Tibial nerve (tissue), 3 donors: Measurements from ENCODE around the gene HTR5A.

ENCODE experiments used
- POLR2A ChIP-seq, 2 donors: fragments of 450-650 bp; IDR thresholded peaks; one replicate each; pipeline ENCODE4 v1.6.1; 2017; ENCODE audit warnings: antibody characterized with exemption in 2 of 2, mild to moderate bottlenecking in 2 of 2, moderate library complexity in 2 of 2
- TF ChIP-seq, protein P1 (sequence below), 5 experiments: fragments of 200-600 bp in 3 of 5; fragments of 450-650 bp in 2 of 5; sonication (generic) in 3 of 5; IDR thresholded peaks; one replicate each; pipeline ENCODE4 v1.5.1; 2016 to 2019; ENCODE audit warnings: antibody characterized with exemption in 5 of 5, mild to moderate bottlenecking in 3 of 5, moderate library complexity in 2 of 5

DNA sequence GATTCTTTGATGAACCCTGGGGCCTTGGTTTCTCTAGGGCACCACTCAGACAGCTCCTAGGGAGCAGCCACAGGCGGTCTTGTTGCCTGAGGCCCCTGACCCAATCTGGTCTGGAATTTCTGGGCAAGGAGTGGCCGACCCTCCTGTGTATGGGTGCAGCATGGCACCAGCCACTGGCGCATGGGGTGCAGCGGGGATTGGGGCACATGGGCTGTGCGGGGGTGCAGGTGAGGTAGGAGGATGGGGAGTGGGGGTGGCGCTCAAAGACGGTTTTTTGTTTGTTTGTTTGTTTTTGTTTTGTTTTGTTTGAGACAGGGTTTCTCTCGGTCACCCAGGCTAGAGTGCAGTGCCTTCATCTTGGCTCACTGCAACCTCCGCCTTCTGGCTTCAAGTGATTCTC lies 62.3 kb downstream of the HTR5A start:
- TF ChIP-seq, protein P1, sequence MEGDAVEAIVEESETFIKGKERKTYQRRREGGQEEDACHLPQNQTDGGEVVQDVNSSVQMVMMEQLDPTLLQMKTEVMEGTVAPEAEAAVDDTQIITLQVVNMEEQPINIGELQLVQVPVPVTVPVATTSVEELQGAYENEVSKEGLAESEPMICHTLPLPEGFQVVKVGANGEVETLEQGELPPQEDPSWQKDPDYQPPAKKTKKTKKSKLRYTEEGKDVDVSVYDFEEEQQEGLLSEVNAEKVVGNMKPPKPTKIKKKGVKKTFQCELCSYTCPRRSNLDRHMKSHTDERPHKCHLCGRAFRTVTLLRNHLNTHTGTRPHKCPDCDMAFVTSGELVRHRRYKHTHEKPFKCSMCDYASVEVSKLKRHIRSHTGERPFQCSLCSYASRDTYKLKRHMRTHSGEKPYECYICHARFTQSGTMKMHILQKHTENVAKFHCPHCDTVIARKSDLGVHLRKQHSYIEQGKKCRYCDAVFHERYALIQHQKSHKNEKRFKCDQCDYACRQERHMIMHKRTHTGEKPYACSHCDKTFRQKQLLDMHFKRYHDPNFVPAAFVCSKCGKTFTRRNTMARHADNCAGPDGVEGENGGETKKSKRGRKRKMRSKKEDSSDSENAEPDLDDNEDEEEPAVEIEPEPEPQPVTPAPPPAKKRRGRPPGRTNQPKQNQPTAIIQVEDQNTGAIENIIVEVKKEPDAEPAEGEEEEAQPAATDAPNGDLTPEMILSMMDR (IDR thresholded peaks at IDR 0.05) = no peak
- TF ChIP-seq POLR2A (IDR thresholded peaks at IDR 0.05) = no peak
